Astrocyte (in vitro differentiated cells and primary cell): ENCODE measurements around the gene SH3BGRL. TPM values are rescaled to one million over a fixed set of nuclear protein-coding genes. Genes with fewer than 3 reads are reported as not detected.
A peak's percentile ranks its signal among the peaks of the same experiment; 100 is the strongest.

ENCODE experiments used
- DNase-seq: peaks from one replicate; pipeline ENCODE4 v3.0.0-alpha.2; 2010; ENCODE audit warnings: low read depth
- FAIRE-seq: peaks from 2 replicates; lab custom pipeline; 2011; peaks lifted over from hg19 to GRCh38; lab: Jason Lieb, UNC
- H2AFZ ChIP-seq: 2 replicates; pipeline ENCODE4 v1.6.0; 2012; ENCODE audit warnings: low read depth, low read length, inconsistent platforms
- H3K27ac ChIP-seq: 2 replicates; pipeline ENCODE4 v1.5.1; 2011; ENCODE audit warnings: low read depth, low read length, inconsistent platforms
- H3K27me3 ChIP-seq: 2 replicates; pipeline ENCODE4 v1.6.0; 2011; ENCODE audit warnings: low read length, inconsistent platforms; ENCODE audit not compliant: insufficient read depth
- H3K36me3 ChIP-seq: 2 replicates; pipeline ENCODE4 v1.5.1; 2011; ENCODE audit warnings: low read length, inconsistent platforms; ENCODE audit not compliant: insufficient read depth
- H3K4me1 ChIP-seq: 2 replicates; pipeline ENCODE4 v1.5.1; 2011; ENCODE audit warnings: low read length, inconsistent platforms; ENCODE audit not compliant: insufficient read depth
- H3K4me2 ChIP-seq: 2 replicates; pipeline ENCODE4 v1.6.0; 2012; ENCODE audit warnings: low read length, inconsistent platforms
- H3K4me3 ChIP-seq: 2 replicates; pipeline ENCODE4 v1.5.1; 2011; ENCODE audit warnings: low read depth, mild to moderate bottlenecking, low read length, inconsistent platforms; ENCODE audit not compliant: insufficient read depth
- H3K79me2 ChIP-seq: 2 replicates; pipeline ENCODE4 v1.6.0; 2012; ENCODE audit warnings: mild to moderate bottlenecking, low read length, inconsistent platforms; ENCODE audit not compliant: insufficient read depth
- H3K9ac ChIP-seq: 2 replicates; pipeline ENCODE4 v1.6.0; 2012; ENCODE audit warnings: mild to moderate bottlenecking, low read length, inconsistent platforms
- H3K9me3 ChIP-seq: 2 replicates; pipeline ENCODE4 v1.5.1; 2012; ENCODE audit warnings: low read depth, mild to moderate bottlenecking, low read length, inconsistent platforms; ENCODE audit not compliant: insufficient read depth
- H4K20me1 ChIP-seq: 2 replicates; pipeline ENCODE4 v1.6.0; 2012; ENCODE audit warnings: low read length, inconsistent platforms; ENCODE audit not compliant: insufficient read depth
- H3K27ac Mint-ChIP-seq: one replicate; pipeline ENCODE4 v1.8.0; 2021; ENCODE audit warnings: mild to moderate bottlenecking, mixed read lengths; ENCODE audit not compliant: unreplicated experiment
- H3K27me3 Mint-ChIP-seq: one replicate; pipeline ENCODE4 v1.8.0; 2021; ENCODE audit warnings: low read depth, mixed read lengths; ENCODE audit not compliant: unreplicated experiment
- H3K36me3 Mint-ChIP-seq: one replicate; pipeline ENCODE4 v1.8.0; 2021; ENCODE audit warnings: low read depth, mixed read lengths; ENCODE audit not compliant: unreplicated experiment
- H3K4me1 Mint-ChIP-seq: one replicate; pipeline ENCODE4 v1.8.0; 2021; ENCODE audit warnings: low read depth, mixed read lengths; ENCODE audit not compliant: unreplicated experiment
- H3K4me3 Mint-ChIP-seq: one replicate; pipeline ENCODE4 v1.8.0; 2021; ENCODE audit warnings: mild to moderate bottlenecking, moderate library complexity, mixed read lengths; ENCODE audit not compliant: unreplicated experiment
- H3K9me3 Mint-ChIP-seq: one replicate; pipeline ENCODE4 v1.8.0; 2021; ENCODE audit warnings: mild to moderate bottlenecking, mixed read lengths; ENCODE audit not compliant: unreplicated experiment
- CTCF ChIP-seq: IDR thresholded peaks from 2 replicates; pipeline ENCODE4 v1.5.1; 2011; ENCODE audit warnings: low read depth, mild to moderate bottlenecking, inconsistent platforms, low read length, moderate library complexity; ENCODE audit not compliant: insufficient read depth
- EZH2 ChIP-seq: IDR thresholded peaks from 2 replicates; pipeline ENCODE4 v1.6.1; 2012; ENCODE audit warnings: mild to moderate bottlenecking, low read length, inconsistent platforms; ENCODE audit not compliant: insufficient read depth
- total RNA-seq: library from RNA; stranded (reverse); gene quantifications from 2 replicates; pipeline ENCODE4 v1.2.1, GENCODE V29; 2021

SH3BGRL gene
- total RNA-seq, 1 donor from 2014 or later, result 132 TPM

DNA sequence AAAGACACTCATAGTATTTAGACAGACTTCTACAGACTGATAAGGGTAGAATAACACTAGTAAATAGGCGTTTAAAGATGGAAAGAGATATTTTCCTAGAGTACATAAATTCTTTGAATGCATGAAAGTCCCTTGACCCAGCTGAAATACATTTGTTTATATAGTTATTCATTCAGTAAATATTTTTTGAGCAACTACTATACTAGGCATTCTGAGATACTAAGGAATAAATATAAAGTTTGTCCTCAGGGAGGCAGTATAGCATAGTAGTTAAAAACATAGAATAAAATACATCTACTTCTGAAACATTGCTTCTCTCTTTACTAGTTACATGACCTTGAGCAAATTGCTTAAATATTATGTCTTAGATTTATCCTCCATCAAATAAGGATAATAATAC lies 27.6 kb upstream of the SH3BGRL start:
- Mint-ChIP-seq H3K27ac (no peak overlapping the region), H3K4me3 (no peak overlapping the region), H3K27me3 (no peaks in the 10 kb centered on the region), H3K9me3 (no peaks in the 10 kb centered on the region), H3K4me1 (no peaks in the 10 kb centered on the region), H3K36me3 (no peaks in the 10 kb centered on the region)
- Histone ChIP-seq H3K27me3 (no peaks in the 10 kb centered on the region), H3K4me2 (no peak overlapping the region), H3K4me3 (no peak overlapping the region), H3K79me2 (no peaks in the 10 kb centered on the region), H3K27ac (no peak overlapping the region), H4K20me1 (no peaks in the 10 kb centered on the region), H2AFZ (no peak overlapping the region), H3K4me1 (no peaks in the 10 kb centered on the region), H3K9me3 (no peaks in the 10 kb centered on the region), H3K36me3 (no peaks in the 10 kb centered on the region), H3K9ac (no peak overlapping the region)
- DNase-seq (peak; percentile 4), FAIRE-seq (peak; percentile 49)
- TF ChIP-seq CTCF (no peak), EZH2 (no peak)

DNA sequence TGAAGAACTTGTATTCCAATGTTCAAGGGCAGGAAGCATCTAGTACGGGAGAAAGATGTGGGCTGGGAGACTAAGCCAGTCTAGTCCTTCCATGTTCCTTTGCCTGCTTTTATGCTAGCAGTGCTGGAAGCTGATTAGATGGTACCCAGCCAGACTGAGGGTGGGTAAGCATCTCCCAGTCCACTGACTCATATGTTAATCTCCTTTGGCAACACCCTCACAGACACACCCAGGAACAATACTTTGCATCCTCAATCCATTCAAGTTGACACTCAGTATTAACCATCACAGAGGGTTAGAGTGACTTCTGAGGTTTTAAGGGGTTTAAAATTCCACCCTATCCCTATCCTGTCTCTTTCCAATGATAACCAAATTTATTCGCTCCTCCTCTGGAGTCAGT lies 6.6 kb upstream of the SH3BGRL start:
- Histone ChIP-seq H3K79me2 (no peaks in the 10 kb centered on the region), H3K27ac (no peak overlapping the region), H3K9me3 (no peaks in the 10 kb centered on the region), H3K36me3 (no peaks in the 10 kb centered on the region), H3K9ac (no peak overlapping the region), H3K4me2 (no peak overlapping the region), H4K20me1 (no peaks in the 10 kb centered on the region), H3K4me3 (no peak overlapping the region), H3K27me3 (no peaks in the 10 kb centered on the region), H2AFZ (no peak overlapping the region), H3K4me1 (no peaks in the 10 kb centered on the region)
- Mint-ChIP-seq H3K27ac (no peak overlapping the region), H3K4me3 (no peak overlapping the region), H3K27me3 (no peaks in the 10 kb centered on the region), H3K9me3 (no peaks in the 10 kb centered on the region), H3K36me3 (no peaks in the 10 kb centered on the region), H3K4me1 (no peaks in the 10 kb centered on the region)
- DNase-seq (no peak), FAIRE-seq (no peak)
- TF ChIP-seq EZH2 (no peak), CTCF (no peak)

DNA sequence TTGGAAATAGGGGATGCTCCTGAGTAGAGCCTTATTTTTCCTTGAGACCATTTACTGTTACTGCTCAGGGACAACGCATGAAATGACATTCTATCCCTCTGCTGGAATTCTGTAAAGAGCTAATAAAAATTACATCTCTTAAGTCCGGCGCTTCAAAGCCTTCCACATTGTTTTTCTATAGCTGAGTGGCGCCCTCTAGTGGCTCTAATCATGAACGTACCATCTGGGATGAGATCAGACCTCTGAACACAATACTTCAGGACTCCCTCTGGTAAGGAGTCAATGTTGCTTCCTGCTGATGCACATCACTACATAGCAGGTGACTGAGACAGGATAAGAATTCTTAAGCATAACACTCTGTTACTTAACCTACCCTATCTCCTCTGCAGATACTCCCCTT lies 6.2 kb upstream of the SH3BGRL start:
- no peaks in the 10 kb centered on the region for H3K27me3 ChIP-seq
- Mint-ChIP-seq H3K27me3 (no peaks in the 10 kb centered on the region), H3K4me3 (no peak overlapping the region), H3K27ac (no peak overlapping the region), H3K36me3 (no peaks in the 10 kb centered on the region), H3K9me3 (no peaks in the 10 kb centered on the region), H3K4me1 (no peaks in the 10 kb centered on the region)
- no peaks in the 10 kb centered on the region for H4K20me1 ChIP-seq
- H2AFZ ChIP-seq, result no peak overlapping the region
- H3K4me2 ChIP-seq, result no peak overlapping the region
- DNase-seq (peak; percentile 5), FAIRE-seq (peak; percentile 96)
- no peak overlapping the region for H3K9ac ChIP-seq
- no peak overlapping the region for H3K27ac ChIP-seq
- H3K4me3 ChIP-seq, result no peak overlapping the region
- no peaks in the 10 kb centered on the region for H3K4me1 ChIP-seq
- no peaks in the 10 kb centered on the region for H3K79me2 ChIP-seq
- TF ChIP-seq EZH2 (no peak), CTCF (peak; percentile 44)
- H3K36me3 ChIP-seq, result no peaks in the 10 kb centered on the region
- H3K9me3 ChIP-seq, result no peaks in the 10 kb centered on the region
